IPS DF 6.9 (cell line): Measurements from ENCODE around the gene DTNB.

Experiments used
- DNase-seq: peaks from one replicate; pipeline ENCODE4 v3.0.0-alpha.2; 2013; ENCODE audit warnings: low read depth, low spot score
- H3K27ac ChIP-seq: one replicate; pipeline ENCODE4 v1.5.1; 2013; ENCODE audit warnings: low read length, control low read depth
- H3K27me3 ChIP-seq: 2 replicates; pipeline ENCODE4 v1.6.1; 2013; ENCODE audit warnings: mild to moderate bottlenecking, low read length; ENCODE audit not compliant: control insufficient read depth, insufficient read depth
- H3K36me3 ChIP-seq: 2 replicates; pipeline ENCODE4 v1.6.1; 2013; ENCODE audit warnings: low read length; ENCODE audit not compliant: control insufficient read depth, insufficient read depth
- H3K4me1 ChIP-seq: 2 replicates; pipeline ENCODE4 v1.6.1; 2013; ENCODE audit warnings: low read length; ENCODE audit not compliant: control insufficient read depth, insufficient read depth
- H3K4me3 ChIP-seq: 2 replicates; pipeline ENCODE4 v1.5.1; 2013; ENCODE audit warnings: mild to moderate bottlenecking, low read length
- H3K9me3 ChIP-seq: 2 replicates; pipeline ENCODE4 v1.6.1; 2013; ENCODE audit warnings: low read length, inconsistent platforms; ENCODE audit not compliant: control insufficient read depth, insufficient read depth
- WGBS: extraction: QIAGEN DNeasy Blood & Tissue Kit; methylation state at CpG from one replicate; pipeline ENCODE4 v1.1.7; 2013; ENCODE audit warnings: mixed read lengths, missing lambda C conversion rate; ENCODE audit not compliant: insufficient read length, insufficient coverage; 5-methylcytosine and 5-hydroxymethylcytosine counted together

Gene DTNB

GRCh38 chr2:25492726-25493125 lies 180.7 kb downstream of the DTNB start:
- H3K9me3 ChIP-seq: no peaks in the 10 kb centered on the region
- H3K4me3 ChIP-seq: no peak overlapping the region
- H3K4me1 ChIP-seq: no peaks in the 10 kb centered on the region
- no peaks in the 10 kb centered on the region for H3K27me3 ChIP-seq
- no peak for DNase-seq
- no peaks in the 10 kb centered on the region for H3K36me3 ChIP-seq
- no CpG with 5 or more reads among the region's 3 CpGs for WGBS
- no peak overlapping the region for H3K27ac ChIP-seq

GRCh38 chr2:25491966-25492532 lies 181.3 kb downstream of the DTNB start:
- no CpG with 5 or more reads among the region's 6 CpGs for WGBS
- H3K9me3 ChIP-seq: no peaks in the 10 kb centered on the region
- no peak for DNase-seq

GRCh38 chr2:25491003-25491696 lies 182.2 kb downstream of the DTNB start:
- H3K4me3 ChIP-seq: no peak overlapping the region
- no peak for DNase-seq
- WGBS: no CpG with 5 or more reads among the region's 6 CpGs
- H3K27ac ChIP-seq: no peak overlapping the region
- H3K36me3 ChIP-seq: no peaks in the 10 kb centered on the region
- no peaks in the 10 kb centered on the region for H3K9me3 ChIP-seq
- no peaks in the 10 kb centered on the region for H3K4me1 ChIP-seq
- no peaks in the 10 kb centered on the region for H3K27me3 ChIP-seq

More at GRCh38 chr2:25491966-25492532, 181.3 kb downstream of the DTNB start:
- Histone ChIP-seq H3K27me3 (no peaks in the 10 kb centered on the region), H3K4me1 (no peaks in the 10 kb centered on the region), H3K4me3 (no peak overlapping the region), H3K27ac (no peak overlapping the region), H3K36me3 (no peaks in the 10 kb centered on the region)

- WGBS: no CpG with 5 or more reads among the region's 3 CpGs
- no peak overlapping the region for H3K27ac ChIP-seq
- no peak overlapping the region for H3K4me3 ChIP-seq
- DNase-seq: no peak
- no peaks in the 10 kb centered on the region for H3K9me3 ChIP-seq
- no peaks in the 10 kb centered on the region for H3K27me3 ChIP-seq
- no peaks in the 10 kb centered on the region for H3K36me3 ChIP-seq
- H3K4me1 ChIP-seq: no peaks in the 10 kb centered on the region
Observed at GRCh38 chr2:25490217-25490616, 183.2 kb downstream of the DTNB start.

GRCh38 chr2:25489631-25490030 lies 183.7 kb downstream of the DTNB start:
- WGBS: no CpG with 5 or more reads among the region's 1 CpG
- H3K36me3 ChIP-seq: no peaks in the 10 kb centered on the region
- no peak for DNase-seq
- H3K9me3 ChIP-seq: no peaks in the 10 kb centered on the region
- no peak overlapping the region for H3K4me3 ChIP-seq
- no peak overlapping the region for H3K27ac ChIP-seq
- H3K27me3 ChIP-seq: no peaks in the 10 kb centered on the region
- H3K4me1 ChIP-seq: no peaks in the 10 kb centered on the region

- H3K27me3 ChIP-seq: no peaks in the 10 kb centered on the region
- no peak overlapping the region for H3K27ac ChIP-seq
- no CpG with 5 or more reads among the region's 2 CpGs for WGBS
- H3K36me3 ChIP-seq: no peaks in the 10 kb centered on the region
- no peaks in the 10 kb centered on the region for H3K4me1 ChIP-seq
- no peaks in the 10 kb centered on the region for H3K9me3 ChIP-seq
- no peak for DNase-seq
- H3K4me3 ChIP-seq: no peak overlapping the region
Observed at GRCh38 chr2:25483607-25484266, 189.6 kb downstream of the DTNB start.

GRCh38 chr2:25482341-25482740 lies 191.0 kb downstream of the DTNB start:
- 100% methylated on average over 2 of the region's 5 CpGs for WGBS
- Histone ChIP-seq H3K4me3 (no peak overlapping the region), H3K27ac (no peak overlapping the region), H3K36me3 (no peaks in the 10 kb centered on the region), H3K4me1 (no peaks in the 10 kb centered on the region), H3K9me3 (no peaks in the 10 kb centered on the region), H3K27me3 (no peaks in the 10 kb centered on the region)
- DNase-seq: no peak

GRCh38 chr2:25481381-25482300 lies 191.7 kb downstream of the DTNB start:
- no peaks in the 10 kb centered on the region for H3K27me3 ChIP-seq
- DNase-seq: no peak
- H3K36me3 ChIP-seq: no peaks in the 10 kb centered on the region
- WGBS: no CpG with 5 or more reads among the region's 4 CpGs
- H3K27ac ChIP-seq: no peak overlapping the region
- no peak overlapping the region for H3K4me3 ChIP-seq
- no peaks in the 10 kb centered on the region for H3K9me3 ChIP-seq
- H3K4me1 ChIP-seq: no peaks in the 10 kb centered on the region

- H3K4me3 ChIP-seq: no peak overlapping the region
- no peak overlapping the region for H3K27ac ChIP-seq
- no peak for DNase-seq
- no peaks in the 10 kb centered on the region for H3K36me3 ChIP-seq
- WGBS: no CpG with 5 or more reads among the region's 7 CpGs
- H3K9me3 ChIP-seq: no peaks in the 10 kb centered on the region
- H3K4me1 ChIP-seq: no peaks in the 10 kb centered on the region
- H3K27me3 ChIP-seq: no peaks in the 10 kb centered on the region
Observed at GRCh38 chr2:25480561-25480960, 192.8 kb downstream of the DTNB start.

- no peak for DNase-seq
Observed at GRCh38 chr2:25479761-25480160, 193.6 kb downstream of the DTNB start.

More at GRCh38 chr2:25479761-25480160, 193.6 kb downstream of the DTNB start:
- no peaks in the 10 kb centered on the region for H3K9me3 ChIP-seq
- no peak overlapping the region for H3K27ac ChIP-seq
- no peak overlapping the region for H3K4me3 ChIP-seq
- no CpG with 5 or more reads among the region's 5 CpGs for WGBS
- no peaks in the 10 kb centered on the region for H3K27me3 ChIP-seq
- no peaks in the 10 kb centered on the region for H3K4me1 ChIP-seq
- H3K36me3 ChIP-seq: no peaks in the 10 kb centered on the region
